Pancreas (tissue), 10 donors: ENCODE data around the gene RAMP3. TPM values are rescaled to one million over a fixed set of nuclear protein-coding genes. Genes with fewer than 3 reads are reported as not detected.

Experiments used
- ATAC-seq, 4 donors: fragments of 200-7000 bp; cut with Tn5 transposase; one replicate each; pipeline versions ENCODE4 v1.8.0 to v1.9.1; 2020; ENCODE audit warnings: mild to moderate bottlenecking in 4 of 4, moderate library complexity in 4 of 4
- DNase-seq, 6 donors: peaks; one replicate each; pipeline ENCODE4 v3.0.0-alpha.2; 2020
- FAIRE-seq: peaks from 2 replicates; lab custom pipeline; 2012; peaks lifted over from hg19 to GRCh38; lab: Jason Lieb, UNC
- H3K27ac ChIP-seq, 4 donors: fragments of 200-600 bp; sonication (generic); 1 replicate in 3 of 4; 2 replicates in 1 of 4; pipeline versions ENCODE4 v1.5.0 to v1.8.0; 2020
- H3K27me3 ChIP-seq, 4 donors: fragments of 200-600 bp; one replicate each; pipeline ENCODE4 v1.8.0; 2021
- H3K36me3 ChIP-seq, 3 donors: fragments of 200-600 bp; sonication (generic) in 1 of 3; one replicate each; pipeline versions ENCODE4 v1.5.0 to v1.8.0; 2020 to 2021
- H3K4me1 ChIP-seq, 3 donors: fragments of 200-600 bp; one replicate each; pipeline ENCODE4 v1.8.0; 2021
- H3K4me3 ChIP-seq, 4 donors: fragments of 200-600 bp; sonication (generic) in 2 of 4; one replicate each; pipeline versions ENCODE4 v1.5.0 to v1.8.0; 2020 to 2021
- H3K9me3 ChIP-seq, 4 donors: fragments of 200-600 bp; one replicate each; pipeline ENCODE4 v1.8.0; 2021
- CTCF ChIP-seq, 4 donors: fragments of 200-600 bp; sonication (generic) in 3 of 4; IDR thresholded peaks; one replicate each; pipeline versions ENCODE4 v1.5.0 to v1.8.0; 2021; ENCODE audit warnings: antibody characterized with exemption in 4 of 4
- WGBS, 2 donors: extraction: QIAGEN DNeasy Blood & Tissue Kit; methylation state at CpG; one replicate each; pipeline ENCODE4 v1.1.7; 2013; 5-methylcytosine and 5-hydroxymethylcytosine counted together
- intact Hi-C, 3 donors: fragments of 100-400 bp; cut with DNase I; formaldehyde crosslinking; loops; one replicate each; pipeline versions ENCODE4 v1.11.1 to v1.14.2; 2022
- polyA plus RNA-seq, 2 donors: library from polyadenylated mRNA; stranded (reverse); fragments of 200-250 nt; gene quantifications; one replicate each; pipeline ENCODE4 v1.2.3, GENCODE V29; 2013
- total RNA-seq, 6 donors: library from RNA; stranded (reverse); fragmentation: NEBNext Ultra II Directional in 4 of 6; extraction: Animal tissue kit (Norgen Biotek cat#: 25700) in 4 of 6; gene quantifications; one replicate each; pipeline versions ENCODE4 v1.2.1 to v1.2.4, GENCODE V29; 2021 to 2023
- donor health status: healthy with polysubstance abuse.
- donor health status: DM: no; HTN: no; CAD: no; lungs with moderate emphysema.
- donor health status: DM: no; HTN: no; CAD: no.
- donor health status: control.
- donor health status: control.
- donor health status: Bipolar disorder and iron deficiency.
- donor health status: DM: yes; HTN: yes; CAD: no.
- donor health status: DM: no; HTN: no; CAD: no.
- donor health status: DM: no; HTN: no; CAD: no.
- donor health status: DM: yes; HTN: yes; CAD: no.

The RAMP3 gene
- total and polyA plus RNA-seq, 8 donors = 4.1 to 41.1 (median 7.2) TPM

- Histone ChIP-seq H3K36me3 (no peaks in the 10 kb centered on the region), H3K4me3 (no peak overlapping the region), H3K27me3 (no peaks in the 10 kb centered on the region), H3K4me1 (no peaks in the 10 kb centered on the region), H3K27ac (no peak overlapping the region), H3K9me3 (no peaks in the 10 kb centered on the region)
- intact Hi-C loops = no loop called here
- ATAC-seq (no peak), DNase-seq (peak in 1 of 6 donors; percentile 25), FAIRE-seq (no peak)
- no peak for TF ChIP-seq CTCF (IDR thresholded peaks at IDR 0.05)
- 66 to 74% methylated on average over 7 of the region's 7 CpGs for WGBS, 2 donors
Observed at GRCh38 chr7:45145881-45146280, 11.7 kb upstream of the RAMP3 start.

GRCh38 chr7:45146531-45147379 lies 10.8 kb upstream of the RAMP3 start:
- no peak for FAIRE-seq
- 70 to 81% methylated on average over 19 of the region's 19 CpGs for WGBS, 2 donors
- intact Hi-C loops = no loop called here

GRCh38 chr7:45147858-45148652 lies 9.5 kb upstream of the RAMP3 start:
- TF ChIP-seq CTCF (IDR thresholded peaks at IDR 0.05) = no peak
- Histone ChIP-seq H3K36me3 (no peaks in the 10 kb centered on the region), H3K27me3 (no peaks in the 10 kb centered on the region), H3K4me1 (no peaks in the 10 kb centered on the region), H3K27ac (no peak overlapping the region), H3K4me3 (no peak overlapping the region), H3K9me3 (no peaks in the 10 kb centered on the region)
- intact Hi-C loops = no loop called here
- FAIRE-seq (no peak), DNase-seq (peak in 1 of 6 donors; percentile 48), ATAC-seq (peak in 1 of 4 donors; percentile 43)
- WGBS, 2 donors = 40 to 41% methylated on average over 29 to 32 of the region's 32 CpGs

More at GRCh38 chr7:45146531-45147379, 10.8 kb upstream of the RAMP3 start:
- ATAC-seq = no peak
- no peak overlapping the region for H3K4me3 ChIP-seq
- H3K27ac ChIP-seq = no peak overlapping the region
- H3K4me1 ChIP-seq = no peaks in the 10 kb centered on the region
- no peaks in the 10 kb centered on the region for H3K36me3 ChIP-seq
- TF ChIP-seq CTCF (IDR thresholded peaks at IDR 0.05) = no peak
- no peaks in the 10 kb centered on the region for H3K9me3 ChIP-seq
- H3K27me3 ChIP-seq = no peaks in the 10 kb centered on the region
- peak in 1 of 6 donors; percentile 46 for DNase-seq

- Histone ChIP-seq H3K4me3 (no peak overlapping the region), H3K27ac (no peak overlapping the region), H3K36me3 (no peaks in the 10 kb centered on the region), H3K4me1 (no peaks in the 10 kb centered on the region), H3K9me3 (no peaks in the 10 kb centered on the region), H3K27me3 (no peaks in the 10 kb centered on the region)
- TF ChIP-seq CTCF (IDR thresholded peaks at IDR 0.05) = no peak
- DNase-seq (no peak), ATAC-seq (no peak), FAIRE-seq (no peak)
- 67 to 77% methylated on average over 10 of the region's 10 CpGs for WGBS, 2 donors
- intact Hi-C loops = no loop called here
Observed at GRCh38 chr7:45148653-45148973, 9.0 kb upstream of the RAMP3 start.
